Gastroesophageal sphincter (tissue), 3 donors: ENCODE data around the gene SLC6A4.

ENCODE experiments used
- POLR2A ChIP-seq, 2 donors: fragments of 450-650 bp; IDR thresholded peaks; one replicate each; pipeline ENCODE4 v1.6.1; 2017; ENCODE audit warnings: antibody characterized with exemption in 2 of 2, mild to moderate bottlenecking in 2 of 2, moderate library complexity in 1 of 2
- POLR2AphosphoS5 ChIP-seq: sonication (generic); formaldehyde crosslinking; IDR thresholded peaks from one replicate; pipeline ENCODE4 v1.6.1; 2017; ENCODE audit warnings: antibody characterized with exemption
- TF ChIP-seq, protein P1 (sequence below), 4 experiments: fragments of 200-600 bp in 2 of 4; fragments of 450-650 bp in 2 of 4; sonication (generic) in 1 of 4; IDR thresholded peaks; one replicate each; pipeline ENCODE4 v1.5.1; 2017 to 2019; ENCODE audit warnings: antibody characterized with exemption in 4 of 4, mild to moderate bottlenecking in 2 of 4, moderate library complexity in 2 of 4

DNA sequence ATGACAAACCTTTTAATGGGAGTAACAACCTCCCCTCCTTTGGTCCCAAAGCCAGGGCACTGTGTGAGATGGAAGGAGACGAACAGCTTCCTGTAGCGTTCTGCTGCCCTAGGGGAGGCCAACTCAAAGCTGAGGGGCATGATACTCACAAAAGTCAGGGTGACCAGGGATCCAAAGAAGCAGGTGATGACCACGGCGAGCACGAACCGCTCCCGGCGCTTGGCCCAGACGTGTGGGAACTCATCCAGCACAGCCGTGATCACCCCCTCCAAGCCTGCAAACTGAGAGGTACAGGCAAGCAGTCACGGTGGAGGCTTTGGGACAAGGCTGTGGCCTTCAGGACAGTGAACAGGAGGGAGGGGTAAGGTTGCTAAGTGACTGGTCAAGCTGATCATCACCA is 25.1 kb downstream of the SLC6A4 start:
- TF ChIP-seq, protein P1, sequence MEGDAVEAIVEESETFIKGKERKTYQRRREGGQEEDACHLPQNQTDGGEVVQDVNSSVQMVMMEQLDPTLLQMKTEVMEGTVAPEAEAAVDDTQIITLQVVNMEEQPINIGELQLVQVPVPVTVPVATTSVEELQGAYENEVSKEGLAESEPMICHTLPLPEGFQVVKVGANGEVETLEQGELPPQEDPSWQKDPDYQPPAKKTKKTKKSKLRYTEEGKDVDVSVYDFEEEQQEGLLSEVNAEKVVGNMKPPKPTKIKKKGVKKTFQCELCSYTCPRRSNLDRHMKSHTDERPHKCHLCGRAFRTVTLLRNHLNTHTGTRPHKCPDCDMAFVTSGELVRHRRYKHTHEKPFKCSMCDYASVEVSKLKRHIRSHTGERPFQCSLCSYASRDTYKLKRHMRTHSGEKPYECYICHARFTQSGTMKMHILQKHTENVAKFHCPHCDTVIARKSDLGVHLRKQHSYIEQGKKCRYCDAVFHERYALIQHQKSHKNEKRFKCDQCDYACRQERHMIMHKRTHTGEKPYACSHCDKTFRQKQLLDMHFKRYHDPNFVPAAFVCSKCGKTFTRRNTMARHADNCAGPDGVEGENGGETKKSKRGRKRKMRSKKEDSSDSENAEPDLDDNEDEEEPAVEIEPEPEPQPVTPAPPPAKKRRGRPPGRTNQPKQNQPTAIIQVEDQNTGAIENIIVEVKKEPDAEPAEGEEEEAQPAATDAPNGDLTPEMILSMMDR (IDR thresholded peaks at IDR 0.05), result no peak
- no peak for TF ChIP-seq POLR2AphosphoS5
- TF ChIP-seq POLR2A (IDR thresholded peaks at IDR 0.05), result no peak
